K562 (cell line): ENCODE results near the gene CD226.

Experiments
- ATF7 ChIP-seq: fragments of 450-650 bp; IDR thresholded peaks from 2 replicates; pipeline ENCODE4 v1.7.1; 2014; ENCODE audit warnings: mild to moderate bottlenecking, moderate library complexity
- CC2D1A ChIP-seq: fragments of 450-650 bp; IDR thresholded peaks from 2 replicates; pipeline ENCODE4 v1.6.1; 2017; ENCODE audit warnings: mild to moderate bottlenecking
- CTCF ChIP-seq, 3 experiments: IDR thresholded peaks in 2 of 3; conservative IDR thresholded peaks in 1 of 3; 2 replicates each; pipeline ENCODE4 v1.5.1; 2011 to 2012; ENCODE audit warnings: low read length in 3 of 3, mild to moderate bottlenecking in 3 of 3, control low read depth in 2 of 3, improper control_type of control experiment in 1 of 3, inconsistent platforms in 1 of 3, low read depth in 1 of 3, mixed read lengths in 1 of 3, moderate library complexity in 1 of 3; ENCODE audit not compliant: insufficient read depth in 2 of 3
- ETV6 ChIP-seq, 3 experiments: fragments of 150-350 bp in 1 of 3; sonication (generic) in 1 of 3; formaldehyde crosslinking in 1 of 3; IDR thresholded peaks; 2 replicates each; pipeline versions ENCODE4 v1.6.1 to v1.8.0; 2014 to 2022; ENCODE audit warnings: borderline replicate concordance in 2 of 3, low read depth in 2 of 3, antibody characterized with exemption in 1 of 3, low read length in 1 of 3, mild to moderate bottlenecking in 1 of 3, missing genetic modification reagents in 1 of 3
- EZH2 ChIP-seq: IDR thresholded peaks from 2 replicates; pipeline ENCODE4 v1.6.1; 2012; ENCODE audit warnings: low read depth, mild to moderate bottlenecking, inconsistent platforms, low read length, borderline replicate concordance
- JUNB ChIP-seq: fragments of 450-650 bp; formaldehyde crosslinking; conservative IDR thresholded peaks from 2 replicates; pipeline ENCODE4 v1.4.0; 2020; ENCODE audit warnings: mild to moderate bottlenecking
- RFX5 ChIP-seq: IDR thresholded peaks from 2 replicates; pipeline ENCODE4 v1.6.1; 2011; ENCODE audit warnings: low read depth, mild to moderate bottlenecking, improper control_type of control experiment, low read length
- SMAD1 ChIP-seq: fragments of 150-350 bp; IDR thresholded peaks from 2 replicates; pipeline ENCODE4 v1.6.1; 2014; ENCODE audit warnings: low read length, low read depth; ENCODE audit not compliant: partially characterized antibody
- TOE1 ChIP-seq, 2 experiments: fragments of 450-650 bp in 1 of 2; sonication (generic) in 1 of 2; formaldehyde crosslinking in 1 of 2; IDR thresholded peaks; 2 replicates each; pipeline versions ENCODE4 v1.7.1 to v1.8.0; 2016 to 2022; ENCODE audit warnings: borderline replicate concordance in 2 of 2, mild to moderate bottlenecking in 2 of 2, antibody characterized with exemption in 1 of 2, inconsistent platforms in 1 of 2, low read depth in 1 of 2, missing genetic modification reagents in 1 of 2, moderate library complexity in 1 of 2
- USF1 ChIP-seq: sonication (generic); formaldehyde crosslinking; IDR thresholded peaks from 2 replicates; pipeline ENCODE4 v1.9.0; 2022; ENCODE audit warnings: mild to moderate bottlenecking, missing genetic modification reagents

- TF ChIP-seq CC2D1A = no peak
- no peak for TF ChIP-seq CTCF (IDR thresholded peaks at IDR 0.05 in 2 of 3, conservative IDR thresholded peaks at IDR 0.05 in 1 of 3; ENCODE audit: insufficient read depth in 2 of 3, low read depth in 1 of 3, low read length in 3 of 3)
- TF ChIP-seq ETV6 (IDR thresholded peaks at IDR 0.05; ENCODE audit: borderline replicate concordance in 1 of 2, low read depth in 2 of 2, low read length in 1 of 2) = no peak
- no peak for TF ChIP-seq ETV6 (CRISPR knock-in tag; IDR thresholded peaks at IDR 0.05; ENCODE audit: borderline replicate concordance)
- no peak for TF ChIP-seq ATF7
- no peak for TF ChIP-seq TOE1 (IDR thresholded peaks at IDR 0.05; ENCODE audit: borderline replicate concordance)
- TF ChIP-seq TOE1 (CRISPR knock-in tag; IDR thresholded peaks at IDR 0.05; ENCODE audit: borderline replicate concordance, low read depth) = no peak
- TF ChIP-seq RFX5 = no peak
- TF ChIP-seq SMAD1 = no peak
- TF ChIP-seq USF1 (CRISPR knock-in tag) = no peak
- no peak for TF ChIP-seq JUNB (CRISPR knock-in tag)
- no peak for TF ChIP-seq EZH2
Observed at GRCh38 chr18:69978732-69979715, 31.4 kb upstream of the CD226 start.
